Astrocyte (in vitro differentiated cells and primary cell): ENCODE data around the gene C14orf39.

Source experiments
- EZH2 ChIP-seq: IDR thresholded peaks from 2 replicates; pipeline ENCODE4 v1.6.1; 2012; ENCODE audit warnings: mild to moderate bottlenecking, low read length, inconsistent platforms; ENCODE audit not compliant: insufficient read depth
- TF ChIP-seq, protein P1 (sequence below): IDR thresholded peaks from 2 replicates; pipeline ENCODE4 v1.5.1; 2011; ENCODE audit warnings: low read depth, mild to moderate bottlenecking, inconsistent platforms, low read length, moderate library complexity; ENCODE audit not compliant: insufficient read depth

DNA sequence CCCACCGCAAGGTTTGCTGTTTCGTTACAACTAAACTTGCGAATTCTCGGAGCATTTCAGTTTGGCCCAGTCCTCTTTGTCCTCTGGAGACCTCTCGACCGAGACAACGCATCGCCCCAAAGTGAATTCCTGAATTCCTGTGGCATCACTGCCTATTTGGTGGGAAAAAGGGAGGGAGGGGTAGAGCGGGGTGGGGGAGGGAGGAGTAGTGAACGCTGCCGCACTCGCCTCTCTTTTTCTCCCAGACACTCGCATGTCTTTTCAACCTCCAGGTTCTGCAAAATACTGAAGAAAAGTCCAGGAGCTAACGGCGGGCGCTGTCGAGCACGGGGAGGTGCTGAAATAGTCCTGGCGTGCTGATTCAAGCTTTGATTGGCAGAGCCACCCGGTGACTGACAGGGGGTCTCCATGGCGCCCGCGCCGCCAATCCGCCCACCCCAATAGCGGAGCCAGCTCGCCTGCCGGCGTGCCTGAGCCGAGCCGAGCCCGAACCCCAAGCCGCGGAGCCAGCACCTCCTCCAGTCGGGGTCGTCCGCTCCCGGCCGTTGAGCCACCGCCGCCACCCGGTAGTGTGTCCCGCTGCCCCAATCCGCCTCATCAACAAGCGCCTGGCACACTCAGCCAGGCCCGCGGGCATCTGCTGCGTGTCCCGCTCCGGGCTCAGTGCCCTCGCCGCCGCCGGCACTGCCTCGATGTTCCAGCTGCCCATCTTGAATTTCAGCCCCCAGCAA, 23.0 kb upstream of the C14orf39 start, which contains the start of gene SIX6:
- TF ChIP-seq EZH2 = no peak
- TF ChIP-seq, protein P1, sequence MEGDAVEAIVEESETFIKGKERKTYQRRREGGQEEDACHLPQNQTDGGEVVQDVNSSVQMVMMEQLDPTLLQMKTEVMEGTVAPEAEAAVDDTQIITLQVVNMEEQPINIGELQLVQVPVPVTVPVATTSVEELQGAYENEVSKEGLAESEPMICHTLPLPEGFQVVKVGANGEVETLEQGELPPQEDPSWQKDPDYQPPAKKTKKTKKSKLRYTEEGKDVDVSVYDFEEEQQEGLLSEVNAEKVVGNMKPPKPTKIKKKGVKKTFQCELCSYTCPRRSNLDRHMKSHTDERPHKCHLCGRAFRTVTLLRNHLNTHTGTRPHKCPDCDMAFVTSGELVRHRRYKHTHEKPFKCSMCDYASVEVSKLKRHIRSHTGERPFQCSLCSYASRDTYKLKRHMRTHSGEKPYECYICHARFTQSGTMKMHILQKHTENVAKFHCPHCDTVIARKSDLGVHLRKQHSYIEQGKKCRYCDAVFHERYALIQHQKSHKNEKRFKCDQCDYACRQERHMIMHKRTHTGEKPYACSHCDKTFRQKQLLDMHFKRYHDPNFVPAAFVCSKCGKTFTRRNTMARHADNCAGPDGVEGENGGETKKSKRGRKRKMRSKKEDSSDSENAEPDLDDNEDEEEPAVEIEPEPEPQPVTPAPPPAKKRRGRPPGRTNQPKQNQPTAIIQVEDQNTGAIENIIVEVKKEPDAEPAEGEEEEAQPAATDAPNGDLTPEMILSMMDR = no peak
